Fibroblast of lung (primary cell): Measurements from ENCODE around the gene PPM1H. TPM values are rescaled to one million over a fixed set of nuclear protein-coding genes. Genes with fewer than 3 reads are reported as not detected.

Experiments used
- DNase-seq, 2 donors: peaks; one replicate each; pipeline versions ENCODE4 v3.0.0 to v3.0.0-alpha.2; 2010; ENCODE audit warnings: low read depth in 2 of 2
- H2AFZ ChIP-seq: 2 replicates; pipeline ENCODE4 v1.5.1; 2012; ENCODE audit warnings: low read length, control low read depth, inconsistent platforms
- H3K27ac ChIP-seq: 2 replicates; pipeline ENCODE4 v1.5.1; 2011; ENCODE audit warnings: low read length, control low read depth; ENCODE audit not compliant: insufficient read depth
- H3K27me3 ChIP-seq: 2 replicates; pipeline ENCODE4 v1.5.1; 2011; ENCODE audit warnings: mild to moderate bottlenecking, low read length; ENCODE audit not compliant: control insufficient read depth, insufficient read depth
- H3K36me3 ChIP-seq: 2 replicates; pipeline ENCODE4 v1.5.1; 2011; ENCODE audit warnings: low read length; ENCODE audit not compliant: control insufficient read depth, insufficient read depth
- H3K4me1 ChIP-seq: 2 replicates; pipeline ENCODE4 v1.5.1; 2011; ENCODE audit warnings: low read length; ENCODE audit not compliant: control insufficient read depth, insufficient read depth; ENCODE audit errors: extremely low read depth
- H3K4me2 ChIP-seq: 2 replicates; pipeline ENCODE4 v1.5.1; 2011; ENCODE audit warnings: low read length, control low read depth; ENCODE audit not compliant: insufficient read depth; ENCODE audit errors: extremely low read depth
- H3K4me3 ChIP-seq, 4 experiments: fragments of 200-600 bp in 1 of 4; sonication (generic) in 1 of 4; replicated peaks in 1 of 4; 2 replicates each; pipeline ENCODE4 v1.5.1; 2011 to 2016; ENCODE audit warnings: low read length in 4 of 4, low read depth in 3 of 4, mild to moderate bottlenecking in 3 of 4, control low read depth in 2 of 4, inconsistent platforms in 1 of 4, mixed read lengths in 1 of 4; ENCODE audit not compliant: insufficient read depth in 1 of 4; ENCODE audit errors: control extremely low read depth in 1 of 4
- H3K79me2 ChIP-seq: 2 replicates; pipeline ENCODE4 v1.5.1; 2012; ENCODE audit warnings: mild to moderate bottlenecking, low read length, inconsistent platforms; ENCODE audit not compliant: control insufficient read depth, insufficient read depth
- H3K9ac ChIP-seq: 2 replicates; pipeline ENCODE4 v1.5.1; 2011; ENCODE audit warnings: mild to moderate bottlenecking, low read length, control low read depth; ENCODE audit not compliant: insufficient read depth
- H3K9me3 ChIP-seq: 2 replicates; pipeline ENCODE4 v1.5.1; 2012; ENCODE audit warnings: low read depth, low read length; ENCODE audit not compliant: control insufficient read depth, insufficient read depth
- H4K20me1 ChIP-seq: 2 replicates; pipeline ENCODE4 v1.5.1; 2011; ENCODE audit warnings: low read length; ENCODE audit not compliant: control insufficient read depth, insufficient read depth; ENCODE audit errors: extremely low read depth
- CTCF ChIP-seq, 2 donors: IDR thresholded peaks in 1 of 2; conservative IDR thresholded peaks in 1 of 2; 1 replicate in 1 of 2; 2 replicates in 1 of 2; pipeline ENCODE4 v1.5.1; 2011 to 2012; ENCODE audit warnings: low read length in 2 of 2, control low read depth in 1 of 2, inconsistent platforms in 1 of 2, low read depth in 1 of 2, mild to moderate bottlenecking in 1 of 2
- EZH2 ChIP-seq: IDR thresholded peaks from 2 replicates; pipeline ENCODE4 v1.5.1; 2012; ENCODE audit warnings: low read length, control low read depth, mild to moderate bottlenecking; ENCODE audit errors: missing control alignments
- polyA plus RNA-seq, 2 donors: library from polyadenylated mRNA; depleted of rRNA in 1 of 2; stranded (reverse) in 1 of 2; unstranded in 1 of 2; fragments of >200 nt; gene quantifications; 2 replicates each; pipeline ENCODE4 v1.2.1, GENCODE V29; 2011 to 2012; ENCODE audit warnings: missing spikeins in 1 of 2
- total RNA-seq: library from RNA; depleted of rRNA; stranded (reverse); fragments of >200 nt; gene quantifications from 2 replicates; pipeline ENCODE4 v1.2.1, GENCODE V29; 2014

Gene PPM1H
- total and polyA plus RNA-seq, 2 donors (not counting 1 experiment from before 2014, with no cell fraction given): 0.57 to 3.1 TPM

GRCh38 chr12:62841846-62842245, 93.1 kb downstream of the PPM1H start:
- no peak for TF ChIP-seq EZH2
- no peak for TF ChIP-seq CTCF (conservative IDR thresholded peaks at IDR 0.05 in 1 of 2, IDR thresholded peaks at IDR 0.05 in 1 of 2; ENCODE audit: low read depth in 1 of 2, low read length in 2 of 2)
- H3K4me2 ChIP-seq: no peak overlapping the region

GRCh38 chr12:62840806-62841205, 94.1 kb downstream of the PPM1H start:
- Histone ChIP-seq H3K79me2 (no peaks in the 10 kb centered on the region), H3K4me3 (no peak overlapping the region), H3K9ac (no peak overlapping the region), H3K27me3 (no peaks in the 10 kb centered on the region), H3K36me3 (no peaks in the 10 kb centered on the region), H3K4me2 (no peak overlapping the region), H2AFZ (no peak overlapping the region), H3K9me3 (no peaks in the 10 kb centered on the region), H4K20me1 (no peaks in the 10 kb centered on the region), H3K4me1 (no peaks in the 10 kb centered on the region), H3K27ac (no peak overlapping the region)
- TF ChIP-seq CTCF (conservative IDR thresholded peaks at IDR 0.05 in 1 of 2, IDR thresholded peaks at IDR 0.05 in 1 of 2; ENCODE audit: low read depth in 1 of 2, low read length in 2 of 2) (no peak), EZH2 (no peak)
- no peak for DNase-seq

More at GRCh38 chr12:62841846-62842245, 93.1 kb downstream of the PPM1H start:
- H3K27me3 ChIP-seq: no peaks in the 10 kb centered on the region
- H3K27ac ChIP-seq: no peak overlapping the region
- no peak overlapping the region for H2AFZ ChIP-seq
- H3K4me3 ChIP-seq: no peak overlapping the region
- DNase-seq: no peak
- H3K9me3 ChIP-seq: no peaks in the 10 kb centered on the region
- H3K36me3 ChIP-seq: no peaks in the 10 kb centered on the region
- no peaks in the 10 kb centered on the region for H3K79me2 ChIP-seq
- no peaks in the 10 kb centered on the region for H4K20me1 ChIP-seq
- no peak overlapping the region for H3K9ac ChIP-seq
- peaks cover 2% of the 10 kb centered on the region for H3K4me1 ChIP-seq

GRCh38 chr12:62839869-62840660, 94.9 kb downstream of the PPM1H start:
- no peaks in the 10 kb centered on the region for H3K36me3 ChIP-seq
- no peak overlapping the region for H2AFZ ChIP-seq
- H3K9me3 ChIP-seq: no peaks in the 10 kb centered on the region
- no peaks in the 10 kb centered on the region for H3K4me1 ChIP-seq
- TF ChIP-seq CTCF (conservative IDR thresholded peaks at IDR 0.05 in 1 of 2, IDR thresholded peaks at IDR 0.05 in 1 of 2; ENCODE audit: low read depth in 1 of 2, low read length in 2 of 2): no peak
- TF ChIP-seq EZH2: no peak
- H3K27ac ChIP-seq: no peak overlapping the region
- no peak overlapping the region for H3K4me2 ChIP-seq
- no peak overlapping the region for H3K4me3 ChIP-seq
- H3K79me2 ChIP-seq: no peaks in the 10 kb centered on the region
- no peak overlapping the region for H3K9ac ChIP-seq
- no peaks in the 10 kb centered on the region for H4K20me1 ChIP-seq
- H3K27me3 ChIP-seq: no peaks in the 10 kb centered on the region
- no peak for DNase-seq
